Neural cell (in vitro differentiated cells): ENCODE data around the gene VSTM1. TPM values are rescaled to one million over a fixed set of nuclear protein-coding genes. Genes with fewer than 3 reads are reported as not detected.

Source experiments
- H2AFZ ChIP-seq: fragments of 200-600, 300-800 bp; sonication (generic), shearing (Covaris generic); 2 replicates; pipeline ENCODE4 v1.6.0; 2014; ENCODE audit warnings: low read depth, mild to moderate bottlenecking, antibody characterized with exemption, low read length, moderate library complexity
- H3F3A ChIP-seq: fragments of 200-600 bp; shearing (Covaris generic); 2 replicates; pipeline ENCODE4 v1.6.1; 2016; ENCODE audit warnings: mild to moderate bottlenecking, moderate library complexity, mixed read lengths, antibody characterized with exemption, low read length; ENCODE audit not compliant: insufficient read depth, poor library complexity, severe bottlenecking
- H3K27ac ChIP-seq: fragments of 200-600, 300-800 bp; sonication (generic), shearing (Covaris generic); 2 replicates; pipeline ENCODE4 v1.5.1; 2014; ENCODE audit warnings: mild to moderate bottlenecking, low read length, moderate library complexity
- H3K27me3 ChIP-seq: fragments of 300-800, 200-600 bp; sonication (generic), shearing (Covaris generic); 2 replicates; pipeline ENCODE4 v1.6.0; 2014; ENCODE audit warnings: mild to moderate bottlenecking, low read depth, low read length, moderate library complexity; ENCODE audit not compliant: insufficient read depth
- H3K36me3 ChIP-seq: fragments of 300-800, 200-600 bp; sonication (generic), shearing (Covaris generic); 2 replicates; pipeline ENCODE4 v1.5.1; 2014; ENCODE audit warnings: mild to moderate bottlenecking, antibody characterized with exemption, low read length, moderate library complexity; ENCODE audit not compliant: insufficient read depth
- H3K4me2 ChIP-seq: fragments of 300-800, 200-600 bp; sonication (generic), shearing (Covaris generic); 2 replicates; pipeline ENCODE4 v1.6.0; 2014; ENCODE audit warnings: mild to moderate bottlenecking, low read length
- H3K4me3 ChIP-seq: fragments of 300-800, 200-600 bp; sonication (generic), shearing (Covaris generic); 2 replicates; pipeline ENCODE4 v1.5.1; 2014; ENCODE audit warnings: mild to moderate bottlenecking, low read length, moderate library complexity
- H3K79me2 ChIP-seq: fragments of 200-600 bp; shearing (Covaris generic); replicated peaks from 2 replicates; pipeline ENCODE4 v1.6.0; 2014; ENCODE audit warnings: mild to moderate bottlenecking, low read length, moderate library complexity; ENCODE audit not compliant: insufficient read depth
- H3K9ac ChIP-seq: fragments of 300-800, 200-600 bp; sonication (generic), shearing (Covaris generic); 2 replicates; pipeline ENCODE4 v1.6.1; 2016; ENCODE audit warnings: mild to moderate bottlenecking, low read length, mixed read lengths
- H3K9me2 ChIP-seq: fragments of 200-600 bp; shearing (Covaris generic); 2 replicates; pipeline ENCODE4 v1.6.1; 2016; ENCODE audit warnings: mild to moderate bottlenecking, low read length, mixed read lengths; ENCODE audit not compliant: insufficient read depth
- H3K9me3 ChIP-seq: fragments of 200-600, 300-800 bp; sonication (generic), shearing (Covaris generic); 2 replicates; pipeline ENCODE4 v1.6.1; 2016; ENCODE audit warnings: mild to moderate bottlenecking, mixed run types, low read length, moderate library complexity, mixed read lengths
- H4K20me1 ChIP-seq: fragments of 200-600 bp; shearing (Covaris generic); 2 replicates; pipeline ENCODE4 v1.6.1; 2016; ENCODE audit warnings: mild to moderate bottlenecking, mixed run types; ENCODE audit not compliant: insufficient read depth
- EP300 ChIP-seq: fragments of 450-650 bp; conservative IDR thresholded peaks from 2 replicates; pipeline ENCODE4 v1.6.1; 2014; ENCODE audit warnings: antibody characterized with exemption, mild to moderate bottlenecking, moderate library complexity; ENCODE audit not compliant: poor library complexity, severe bottlenecking
- EZH2 ChIP-seq: fragments of 200-600, 300-800 bp; shearing (Covaris generic), sonication (generic); IDR thresholded peaks from 2 replicates; pipeline ENCODE4 v1.6.1; 2014; ENCODE audit warnings: antibody characterized with exemption, low read length, borderline replicate concordance, mild to moderate bottlenecking; ENCODE audit not compliant: insufficient read depth, poor library complexity, severe bottlenecking
- MXI1 ChIP-seq: fragments of 450-650 bp; conservative IDR thresholded peaks from 2 replicates; pipeline ENCODE4 v1.6.1; 2014; ENCODE audit warnings: antibody characterized with exemption, mild to moderate bottlenecking; ENCODE audit not compliant: poor library complexity, severe bottlenecking
- POLR2AphosphoS5 ChIP-seq: IDR thresholded peaks from 2 replicates; pipeline ENCODE4 v1.6.1; 2012
- RAD21 ChIP-seq: fragments of 450-650 bp; conservative IDR thresholded peaks from 2 replicates; pipeline ENCODE4 v1.6.1; 2014; ENCODE audit warnings: antibody characterized with exemption, mild to moderate bottlenecking, moderate library complexity
- SMC3 ChIP-seq: fragments of 450-650 bp; conservative IDR thresholded peaks from 2 replicates; pipeline ENCODE4 v1.6.1; 2014; ENCODE audit warnings: antibody characterized with exemption, mild to moderate bottlenecking, moderate library complexity; ENCODE audit not compliant: poor library complexity
- TAF1 ChIP-seq: IDR thresholded peaks from 2 replicates; pipeline ENCODE4 v1.6.1; 2012; ENCODE audit warnings: low read depth
- polyA plus RNA-seq: library from polyadenylated mRNA; depleted of rRNA; stranded (reverse); fragments of >200 nt; gene quantifications from 2 replicates; pipeline ENCODE4 v1.2.3, GENCODE V29; 2014
- TF ChIP-seq, protein P1 (sequence below): IDR thresholded peaks from 2 replicates; pipeline ENCODE4 v1.6.1; 2012; ENCODE audit warnings: borderline replicate concordance
- TF ChIP-seq, protein P2 (sequence below): fragments of 450-650 bp; IDR thresholded peaks from 2 replicates; pipeline ENCODE4 v1.5.1; 2014; ENCODE audit warnings: antibody characterized with exemption, mild to moderate bottlenecking, moderate library complexity; ENCODE audit not compliant: poor library complexity, severe bottlenecking

Gene VSTM1
- polyA plus RNA-seq, 1 donor from 2014 or later: not detected

DNA sequence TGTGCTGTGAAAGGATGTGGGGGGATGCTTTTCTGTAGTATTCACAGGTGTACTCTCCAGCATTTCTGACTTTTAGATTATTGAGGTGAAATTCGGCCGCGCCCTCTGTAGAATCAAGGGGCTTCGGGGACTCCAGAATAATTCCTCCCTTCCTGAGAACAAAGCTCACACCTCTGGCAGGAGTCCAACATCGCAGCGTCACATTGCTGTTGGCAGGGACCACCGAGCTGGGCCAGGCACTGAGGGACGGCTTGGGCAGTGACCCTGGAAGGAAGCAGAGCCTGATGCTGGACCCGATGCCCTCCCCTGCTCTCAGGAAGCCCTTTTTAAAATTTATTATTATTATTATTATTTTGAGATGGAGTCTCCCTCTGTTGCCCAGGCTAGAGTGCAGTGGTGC lies 11.2 kb upstream of the VSTM1 start:
- Histone ChIP-seq H3K9me2 (no peaks in the 10 kb centered on the region), H3K4me3 (no peak overlapping the region), H3K27me3 (no peaks in the 10 kb centered on the region), H3K36me3 (no peaks in the 10 kb centered on the region), H3K4me2 (no peak overlapping the region), H2AFZ (no peak overlapping the region), H4K20me1 (no peaks in the 10 kb centered on the region), H3K27ac (no peak overlapping the region), H3K79me2 (no peaks in the 10 kb centered on the region), H3K9me3 (no peaks in the 10 kb centered on the region), H3K9ac (no peak overlapping the region), H3F3A (no peaks in the 10 kb centered on the region)
- TF ChIP-seq MXI1: no peak
- no peak for TF ChIP-seq POLR2AphosphoS5
- TF ChIP-seq SMC3: no peak
- no peak for TF ChIP-seq EP300

DNA sequence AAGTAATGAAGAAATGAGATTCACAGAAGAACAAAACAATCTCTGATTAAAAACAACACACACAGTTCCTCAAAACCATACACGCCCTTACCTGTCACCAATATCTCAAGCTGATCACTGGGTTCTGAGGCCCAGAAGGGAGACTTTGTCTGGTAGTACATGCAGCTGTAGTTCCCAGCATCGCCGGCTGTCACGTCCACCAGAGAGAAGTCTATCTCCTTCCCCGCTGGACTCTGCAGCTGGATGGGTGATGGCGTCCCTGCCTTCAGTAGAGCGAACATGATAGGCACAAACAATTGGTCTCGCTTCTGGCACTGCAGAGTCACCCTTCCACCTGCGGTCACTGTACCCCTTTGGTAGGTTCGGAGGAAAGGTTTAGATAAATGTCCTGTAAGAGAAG lies 10.1 kb upstream of the VSTM1 start:
- no peak overlapping the region for H3K4me2 ChIP-seq
- H3K9me3 ChIP-seq: no peaks in the 10 kb centered on the region
- no peaks in the 10 kb centered on the region for H3F3A ChIP-seq
- no peak overlapping the region for H3K27ac ChIP-seq
- no peaks in the 10 kb centered on the region for H3K79me2 ChIP-seq
- no peak overlapping the region for H3K9ac ChIP-seq
- no peak overlapping the region for H3K4me3 ChIP-seq
- no peaks in the 10 kb centered on the region for H3K9me2 ChIP-seq
- H2AFZ ChIP-seq: no peak overlapping the region
- no peaks in the 10 kb centered on the region for H3K27me3 ChIP-seq
- TF ChIP-seq MXI1 (no peak), EZH2 (no peak), POLR2AphosphoS5 (no peak), EP300 (no peak), RAD21 (no peak), SMC3 (no peak), TAF1 (no peak)
- TF ChIP-seq, protein P1, sequence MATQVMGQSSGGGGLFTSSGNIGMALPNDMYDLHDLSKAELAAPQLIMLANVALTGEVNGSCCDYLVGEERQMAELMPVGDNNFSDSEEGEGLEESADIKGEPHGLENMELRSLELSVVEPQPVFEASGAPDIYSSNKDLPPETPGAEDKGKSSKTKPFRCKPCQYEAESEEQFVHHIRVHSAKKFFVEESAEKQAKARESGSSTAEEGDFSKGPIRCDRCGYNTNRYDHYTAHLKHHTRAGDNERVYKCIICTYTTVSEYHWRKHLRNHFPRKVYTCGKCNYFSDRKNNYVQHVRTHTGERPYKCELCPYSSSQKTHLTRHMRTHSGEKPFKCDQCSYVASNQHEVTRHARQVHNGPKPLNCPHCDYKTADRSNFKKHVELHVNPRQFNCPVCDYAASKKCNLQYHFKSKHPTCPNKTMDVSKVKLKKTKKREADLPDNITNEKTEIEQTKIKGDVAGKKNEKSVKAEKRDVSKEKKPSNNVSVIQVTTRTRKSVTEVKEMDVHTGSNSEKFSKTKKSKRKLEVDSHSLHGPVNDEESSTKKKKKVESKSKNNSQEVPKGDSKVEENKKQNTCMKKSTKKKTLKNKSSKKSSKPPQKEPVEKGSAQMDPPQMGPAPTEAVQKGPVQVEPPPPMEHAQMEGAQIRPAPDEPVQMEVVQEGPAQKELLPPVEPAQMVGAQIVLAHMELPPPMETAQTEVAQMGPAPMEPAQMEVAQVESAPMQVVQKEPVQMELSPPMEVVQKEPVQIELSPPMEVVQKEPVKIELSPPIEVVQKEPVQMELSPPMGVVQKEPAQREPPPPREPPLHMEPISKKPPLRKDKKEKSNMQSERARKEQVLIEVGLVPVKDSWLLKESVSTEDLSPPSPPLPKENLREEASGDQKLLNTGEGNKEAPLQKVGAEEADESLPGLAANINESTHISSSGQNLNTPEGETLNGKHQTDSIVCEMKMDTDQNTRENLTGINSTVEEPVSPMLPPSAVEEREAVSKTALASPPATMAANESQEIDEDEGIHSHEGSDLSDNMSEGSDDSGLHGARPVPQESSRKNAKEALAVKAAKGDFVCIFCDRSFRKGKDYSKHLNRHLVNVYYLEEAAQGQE: no peak
- TF ChIP-seq, protein P2, sequence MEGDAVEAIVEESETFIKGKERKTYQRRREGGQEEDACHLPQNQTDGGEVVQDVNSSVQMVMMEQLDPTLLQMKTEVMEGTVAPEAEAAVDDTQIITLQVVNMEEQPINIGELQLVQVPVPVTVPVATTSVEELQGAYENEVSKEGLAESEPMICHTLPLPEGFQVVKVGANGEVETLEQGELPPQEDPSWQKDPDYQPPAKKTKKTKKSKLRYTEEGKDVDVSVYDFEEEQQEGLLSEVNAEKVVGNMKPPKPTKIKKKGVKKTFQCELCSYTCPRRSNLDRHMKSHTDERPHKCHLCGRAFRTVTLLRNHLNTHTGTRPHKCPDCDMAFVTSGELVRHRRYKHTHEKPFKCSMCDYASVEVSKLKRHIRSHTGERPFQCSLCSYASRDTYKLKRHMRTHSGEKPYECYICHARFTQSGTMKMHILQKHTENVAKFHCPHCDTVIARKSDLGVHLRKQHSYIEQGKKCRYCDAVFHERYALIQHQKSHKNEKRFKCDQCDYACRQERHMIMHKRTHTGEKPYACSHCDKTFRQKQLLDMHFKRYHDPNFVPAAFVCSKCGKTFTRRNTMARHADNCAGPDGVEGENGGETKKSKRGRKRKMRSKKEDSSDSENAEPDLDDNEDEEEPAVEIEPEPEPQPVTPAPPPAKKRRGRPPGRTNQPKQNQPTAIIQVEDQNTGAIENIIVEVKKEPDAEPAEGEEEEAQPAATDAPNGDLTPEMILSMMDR: no peak
- H3K36me3 ChIP-seq: no peaks in the 10 kb centered on the region
- no peaks in the 10 kb centered on the region for H4K20me1 ChIP-seq

DNA sequence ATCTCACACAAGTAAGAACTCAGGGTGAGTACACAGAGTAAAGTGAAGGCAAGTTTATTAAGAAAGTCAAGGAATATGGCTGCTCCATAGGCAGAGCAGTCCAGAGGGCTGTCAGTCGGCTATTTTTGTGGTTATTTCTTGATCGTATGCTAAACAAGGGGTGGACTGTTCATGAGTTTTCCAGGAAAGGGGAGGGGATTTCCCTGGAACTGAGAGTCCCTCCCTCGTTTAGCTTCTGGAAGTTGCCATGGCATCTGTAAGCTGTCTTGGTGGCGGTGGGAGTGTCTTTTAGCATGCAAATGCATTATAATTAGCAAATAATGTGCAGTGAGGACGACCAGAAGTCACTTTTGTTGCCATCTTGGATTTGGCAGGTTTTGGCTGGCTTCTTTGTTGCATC lies 5.8 kb upstream of the VSTM1 start:
- Histone ChIP-seq H3K4me2 (no peak overlapping the region), H3K4me3 (no peak overlapping the region), H3K9me3 (no peaks in the 10 kb centered on the region), H3K27ac (no peak overlapping the region), H3K9ac (no peak overlapping the region), H3F3A (no peaks in the 10 kb centered on the region), H2AFZ (no peak overlapping the region), H3K9me2 (no peaks in the 10 kb centered on the region), H3K27me3 (no peaks in the 10 kb centered on the region), H4K20me1 (no peaks in the 10 kb centered on the region), H3K79me2 (no peaks in the 10 kb centered on the region), H3K36me3 (no peaks in the 10 kb centered on the region)
- TF ChIP-seq SMC3 (no peak), EZH2 (no peak), MXI1 (no peak), EP300 (no peak), RAD21 (no peak)
- TF ChIP-seq, protein P2: no peak
